Gastroesophageal sphincter (tissue), 4 donors: Measurements from ENCODE around the gene PIGS. TPM values are rescaled to one million over a fixed set of nuclear protein-coding genes. Genes with fewer than 3 reads are reported as not detected.

Experiments
- ATAC-seq: fragments of 150-250 bp; one replicate; pipeline ENCODE4 v1.9.1; 2016; ENCODE audit warnings: mild to moderate bottlenecking, moderate library complexity
- H3K27ac ChIP-seq, 4 donors: fragments of 200-600 bp; sonication (generic) in 3 of 4; 1 replicate in 3 of 4; 2 replicates in 1 of 4; pipeline ENCODE4 v1.5.1; 2016 to 2019
- H3K27me3 ChIP-seq: fragments of 200-600 bp; sonication (generic); one replicate; pipeline ENCODE4 v1.5.1; 2019
- H3K36me3 ChIP-seq, 2 donors: fragments of 200-600 bp; sonication (generic); one replicate each; pipeline ENCODE4 v1.5.1; 2019; ENCODE audit warnings: control low read depth in 1 of 2
- H3K4me1 ChIP-seq, 3 donors: fragments of 200-600 bp; sonication (generic); 1 replicate in 2 of 3; 2 replicates in 1 of 3; pipeline ENCODE4 v1.5.1; 2016 to 2019; ENCODE audit warnings: control low read depth in 2 of 3
- H3K4me3 ChIP-seq, 2 donors: fragments of 200-600 bp; sonication (generic); one replicate each; pipeline ENCODE4 v1.5.1; 2019; ENCODE audit warnings: mild to moderate bottlenecking in 1 of 2, moderate library complexity in 1 of 2
- H3K9me3 ChIP-seq, 3 donors: fragments of 200-600 bp; sonication (generic); one replicate each; pipeline ENCODE4 v1.5.1; 2017 to 2019; ENCODE audit warnings: control low read depth in 2 of 3
- CTCF ChIP-seq, 4 experiments: fragments of 200-600 bp in 2 of 4; fragments of 450-650 bp in 2 of 4; sonication (generic) in 1 of 4; IDR thresholded peaks; one replicate each; pipeline ENCODE4 v1.5.1; 2017 to 2019; ENCODE audit warnings: antibody characterized with exemption in 4 of 4, mild to moderate bottlenecking in 2 of 4, moderate library complexity in 2 of 4
- EP300 ChIP-seq: sonication (generic); formaldehyde crosslinking; IDR thresholded peaks from one replicate; pipeline ENCODE4 v1.6.1; 2017; ENCODE audit warnings: antibody characterized with exemption, mild to moderate bottlenecking
- POLR2A ChIP-seq, 2 donors: fragments of 450-650 bp; IDR thresholded peaks; one replicate each; pipeline ENCODE4 v1.6.1; 2017; ENCODE audit warnings: antibody characterized with exemption in 2 of 2, mild to moderate bottlenecking in 2 of 2, moderate library complexity in 1 of 2
- POLR2AphosphoS5 ChIP-seq: sonication (generic); formaldehyde crosslinking; IDR thresholded peaks from one replicate; pipeline ENCODE4 v1.6.1; 2017; ENCODE audit warnings: antibody characterized with exemption
- WGBS, 2 donors: methylation state at CpG; one replicate each; pipeline ENCODE4 v1.1.5; 2018; ENCODE audit warnings: low coverage in 1 of 2; 5-methylcytosine and 5-hydroxymethylcytosine counted together
- total RNA-seq, 4 donors: library from RNA; depleted of rRNA; stranded (reverse); fragments of >200 nt; gene quantifications; one replicate each; pipeline ENCODE4 v1.1.0, GENCODE V29; 2016

PIGS gene
- total RNA-seq, 4 donors from 2014 or later, result 40.8 to 90.4 (median 64.5) TPM

GRCh38 chr17:28555022-28555421 is 16.3 kb downstream of the PIGS start:
- no peak for ATAC-seq
- H3K4me3 ChIP-seq, result no peak overlapping the region
- H3K27ac ChIP-seq, result no peak overlapping the region
- 91 to 96% methylated on average over 1 to 3 of the region's 3 CpGs for WGBS, 2 donors
- peaks cover 0 to 70% of the 10 kb centered on the region in 2 donors for H3K36me3 ChIP-seq
- no peaks in the 10 kb centered on the region for H3K27me3 ChIP-seq
- H3K9me3 ChIP-seq, result no peaks in the 10 kb centered on the region
- H3K4me1 ChIP-seq, result peaks cover 0 to 31% (median 13%) of the 10 kb centered on the region in 3 donors
- TF ChIP-seq POLR2AphosphoS5, result no peak
- TF ChIP-seq POLR2A (IDR thresholded peaks at IDR 0.05), result no peak
- TF ChIP-seq CTCF (IDR thresholded peaks at IDR 0.05), result no peak
- no peak for TF ChIP-seq EP300

GRCh38 chr17:28554565-28554964 is 16.8 kb downstream of the PIGS start:
- 83% methylated on average over 2 of the region's 6 CpGs; no CpG with 5 or more reads in 1 of the 2 donors for WGBS, 2 donors
- H3K4me1 ChIP-seq, result peaks cover 0 to 36% (median 13%) of the 10 kb centered on the region in 3 donors
- H3K36me3 ChIP-seq, result peaks cover 0 to 65% of the 10 kb centered on the region in 2 donors
- no peak for TF ChIP-seq POLR2AphosphoS5
- TF ChIP-seq POLR2A (IDR thresholded peaks at IDR 0.05), result no peak
- no peak for TF ChIP-seq CTCF (IDR thresholded peaks at IDR 0.05)
- no peak for TF ChIP-seq EP300
- H3K4me3 ChIP-seq, result no peak overlapping the region
- no peak for ATAC-seq
- H3K27ac ChIP-seq, result no peak overlapping the region
- no peaks in the 10 kb centered on the region for H3K27me3 ChIP-seq
- H3K9me3 ChIP-seq, result no peaks in the 10 kb centered on the region

- Histone ChIP-seq H3K27ac (peak overlapping the region in 3 of 4 donors; percentile 78 to 80 (median 79)), H3K27me3 (no peaks in the 10 kb centered on the region), H3K9me3 (no peaks in the 10 kb centered on the region), H3K4me3 (peak overlapping the region in 1 of 2 donors; percentile 91), H3K36me3 (peaks cover 0 to 50% of the 10 kb centered on the region in 2 donors), H3K4me1 (peaks cover 0 to 48% (median 16%) of the 10 kb centered on the region in 3 donors)
- WGBS, 2 donors, result 70 to 81% methylated on average over 1 to 4 of the region's 5 CpGs
- ATAC-seq, result no peak
- TF ChIP-seq EP300 (no peak), POLR2A (IDR thresholded peaks at IDR 0.05) (no peak), CTCF (IDR thresholded peaks at IDR 0.05) (no peak)
Observed at GRCh38 chr17:28553000-28553505, 18.3 kb downstream of the PIGS start.

- ATAC-seq, result peak; percentile 93
- TF ChIP-seq CTCF (IDR thresholded peaks at IDR 0.05), result no peak
- TF ChIP-seq POLR2AphosphoS5, result peak; percentile 25
- peak; percentile 50 to 55 for TF ChIP-seq POLR2A (IDR thresholded peaks at IDR 0.05)
- Histone ChIP-seq H3K27me3 (no peaks in the 10 kb centered on the region), H3K4me1 (peaks cover 0 to 50% (median 16%) of the 10 kb centered on the region in 3 donors), H3K4me3 (peak within 1 kb of the TSS; percentile 88 to 91), H3K27ac (peak within 1 kb of the TSS in 3 of 4 donors; percentile 78 to 80 (median 79)), H3K36me3 (peaks cover 0 to 48% of the 10 kb centered on the region in 2 donors), H3K9me3 (no peaks in the 10 kb centered on the region)
- WGBS, 2 donors, result 8 to 10% methylated on average over 3 to 4 of the region's 67 CpGs
Observed at GRCh38 chr17:28552176-28552999, 18.9 kb downstream of the PIGS start, which contains the start of gene UNC119. TSS of gene UNC119 (minus strand) at chr17:28552624. CDS start at chr17:28552557, 67 bp downstream.
